Daoy (cell line): Measurements from ENCODE around the gene UPF2. TPM values are rescaled to one million over a fixed set of nuclear protein-coding genes. Genes with fewer than 3 reads are reported as not detected.

Experiments
- DNase-seq: peaks from one replicate; pipeline ENCODE4 v3.0.0-alpha.2; 2015; ENCODE audit warnings: low read depth
- total RNA-seq: library from RNA; depleted of rRNA; stranded (reverse); fragments of >200 nt; shearing (Covaris generic); gene quantifications from 2 replicates; pipeline ENCODE4 v1.2.3, GENCODE V29; 2014

The UPF2 gene
- total RNA-seq, 1 experiment from 2014 or later = 14.2 TPM

DNA sequence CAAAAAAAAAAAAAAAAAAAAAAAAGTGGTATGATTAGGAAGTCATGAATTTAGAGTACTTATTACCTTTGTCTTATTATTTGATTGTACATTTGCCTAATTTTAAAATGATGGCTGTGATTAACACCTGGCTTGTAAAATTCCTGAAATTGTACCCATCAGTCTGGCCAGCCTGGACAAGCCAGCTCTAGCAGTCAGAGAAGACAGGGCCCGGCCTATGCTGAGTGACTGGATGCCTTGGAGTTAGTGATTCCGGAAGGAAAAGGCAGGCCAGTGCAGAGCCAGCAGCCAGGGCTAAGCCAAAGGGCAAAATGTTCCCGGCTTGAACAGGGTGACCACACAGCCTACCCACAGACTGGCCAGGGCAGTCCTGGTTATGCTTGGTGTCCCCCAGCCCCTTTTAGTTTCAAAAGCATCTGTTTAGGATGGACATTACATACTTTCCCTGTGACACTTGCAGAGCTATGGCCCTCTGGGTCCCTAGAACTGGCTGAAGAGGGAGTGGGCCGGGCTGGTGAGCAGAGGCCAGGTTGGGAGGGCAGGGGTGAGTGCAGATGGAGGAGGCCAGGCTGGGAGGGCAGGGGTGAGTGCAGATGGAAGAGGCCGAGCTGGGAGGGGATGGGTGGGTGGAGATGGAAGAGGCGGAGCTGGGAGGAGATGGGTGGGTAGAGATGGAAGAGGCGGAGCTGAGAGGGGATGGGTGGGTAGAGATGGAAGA is 157.7 kb downstream of the UPF2 start:
- no peak for DNase-seq

DNA sequence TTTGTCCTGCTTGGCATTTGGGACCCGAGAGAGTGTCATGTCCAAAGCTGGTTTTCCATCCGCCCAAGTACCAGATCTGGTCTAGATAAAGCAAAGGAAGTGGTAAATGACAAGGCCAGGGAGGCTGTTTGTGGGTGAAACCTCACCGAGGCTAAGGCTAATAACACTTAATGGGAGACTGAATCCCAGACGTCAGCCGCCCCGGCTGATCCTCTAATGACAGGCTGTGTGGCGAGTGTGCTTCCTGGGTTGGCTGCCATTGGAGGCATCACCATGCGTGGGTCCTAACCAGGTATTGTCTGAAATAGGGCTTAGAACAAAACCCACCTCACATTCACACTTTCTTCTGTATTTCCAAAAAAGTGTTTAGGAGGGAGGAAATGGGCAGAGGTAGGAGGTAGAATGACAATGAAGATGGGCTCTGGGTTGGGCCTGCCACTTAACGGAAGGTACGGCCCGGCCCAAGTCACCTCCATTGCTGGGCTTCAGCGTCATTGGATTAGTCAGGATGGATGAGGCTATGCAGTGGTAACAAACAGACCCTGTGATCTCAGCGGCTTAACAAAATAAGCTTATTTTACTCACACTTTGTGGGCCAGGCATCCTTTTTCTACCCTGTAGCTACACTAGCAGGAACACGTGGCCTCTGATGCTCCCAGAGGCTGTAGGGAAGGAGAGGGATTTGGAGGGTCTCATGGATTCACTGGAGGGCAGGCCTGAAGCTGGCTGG is 159.8 kb downstream of the UPF2 start:
- peak; percentile 63 for DNase-seq

DNA sequence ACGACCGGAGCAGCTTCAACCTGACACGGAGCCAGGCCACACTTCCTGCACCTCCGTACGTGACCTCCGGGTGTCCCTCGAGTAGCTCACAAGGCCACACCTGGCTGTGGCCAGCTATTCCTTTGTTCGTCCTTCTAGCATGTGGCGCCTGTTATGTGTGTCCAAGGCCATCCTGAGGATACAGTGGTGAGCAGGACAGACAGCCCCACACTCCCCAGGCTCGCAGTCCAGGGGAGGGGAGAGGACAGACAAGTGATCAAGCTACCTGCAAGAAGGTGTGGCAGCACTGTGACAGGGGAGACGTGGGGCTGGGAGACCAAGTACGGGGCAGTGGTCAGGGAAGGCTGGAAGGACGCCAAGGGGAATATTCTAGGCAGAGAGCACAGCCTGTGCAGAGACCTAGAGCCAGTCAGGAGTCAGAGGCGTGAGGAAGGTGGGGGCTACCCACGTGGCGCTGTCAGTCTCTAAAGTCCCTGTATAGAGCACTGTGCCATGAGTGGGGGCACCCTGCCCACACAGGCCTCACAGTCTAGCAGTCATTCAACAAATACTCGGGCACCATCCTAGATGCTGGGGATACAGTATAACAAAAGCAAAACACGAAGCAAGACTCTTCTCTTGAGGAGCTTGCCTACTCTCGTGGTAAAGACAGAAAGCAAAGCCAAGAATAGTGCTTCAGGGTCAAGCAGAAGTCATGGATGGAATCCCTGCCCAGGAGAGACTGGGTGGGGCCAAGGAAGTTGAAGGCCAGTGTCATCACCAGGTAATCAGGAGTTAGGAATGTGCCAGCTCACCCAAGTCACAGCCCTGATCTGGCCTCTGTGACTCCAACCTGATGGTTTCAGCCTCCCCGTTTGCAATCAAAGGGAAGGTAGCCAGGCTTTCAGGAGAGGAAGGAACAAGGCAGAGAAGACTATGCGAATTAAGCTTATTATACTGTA is 160.9 kb downstream of the UPF2 start:
- DNase-seq = peak; percentile 71

DNA sequence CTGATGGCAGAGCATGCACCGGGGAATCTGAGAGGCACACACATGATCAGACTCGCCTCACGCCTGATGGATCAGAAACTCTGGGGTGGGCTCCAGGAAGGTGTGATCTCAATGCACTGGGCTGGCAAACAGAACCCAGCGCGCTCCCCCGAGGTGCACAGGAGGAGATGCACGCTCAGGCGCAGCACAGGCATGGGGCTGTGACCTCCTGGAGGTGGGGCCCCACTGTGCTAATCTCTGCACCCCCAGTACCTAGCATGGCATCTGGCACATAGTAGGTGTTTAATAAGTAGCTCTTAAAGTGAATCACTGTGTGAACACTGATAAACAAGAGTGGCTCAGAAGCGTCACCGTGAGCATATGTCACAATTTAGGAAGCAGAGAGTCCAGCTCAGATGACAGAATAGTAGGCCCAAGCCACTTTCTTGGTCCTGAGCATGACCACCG is 161.6 kb downstream of the UPF2 start:
- no peak for DNase-seq

DNA sequence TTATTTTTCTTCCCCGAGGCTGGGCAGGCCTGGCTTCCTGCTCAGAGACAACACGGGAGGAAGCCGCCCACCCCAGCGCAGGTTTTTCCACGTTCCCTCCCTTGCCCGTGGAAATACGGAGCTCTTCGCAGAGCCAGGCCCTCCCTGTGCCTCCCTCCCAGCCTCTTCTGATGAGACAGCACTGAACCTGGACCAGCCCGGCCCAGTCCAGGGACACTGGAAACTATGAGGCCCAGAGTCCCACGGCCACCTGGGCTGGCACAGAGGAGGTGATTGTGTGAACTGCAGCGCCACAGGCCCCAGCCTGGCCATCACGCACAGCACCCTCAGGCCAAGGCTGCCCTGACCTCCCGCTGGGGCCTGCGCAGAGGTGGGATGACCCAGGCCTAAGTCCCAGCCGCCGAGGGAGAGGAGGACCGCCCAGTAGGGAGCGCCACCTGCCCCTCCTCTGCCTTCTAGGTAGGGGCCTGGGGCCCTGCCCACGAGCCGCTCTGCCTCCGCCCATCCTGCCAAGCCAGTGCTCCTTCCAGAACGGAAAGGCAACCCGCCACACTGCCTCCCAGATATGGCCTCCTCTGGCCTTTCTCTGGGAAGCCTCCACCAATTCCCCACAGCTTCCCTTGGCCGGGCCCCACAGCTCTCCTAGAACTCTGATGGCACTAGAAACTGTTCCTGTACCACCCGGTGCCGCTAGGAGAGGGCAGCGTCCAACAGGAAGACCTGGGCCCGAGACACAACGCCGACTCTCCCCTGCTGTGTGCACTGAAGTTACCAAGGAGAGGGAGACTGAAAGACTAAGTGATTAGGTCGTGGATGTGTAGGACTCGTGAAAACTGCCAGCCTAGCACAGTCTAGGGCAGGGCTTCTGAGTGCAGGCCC is 162.2 kb downstream of the UPF2 start:
- no peak for DNase-seq

DNA sequence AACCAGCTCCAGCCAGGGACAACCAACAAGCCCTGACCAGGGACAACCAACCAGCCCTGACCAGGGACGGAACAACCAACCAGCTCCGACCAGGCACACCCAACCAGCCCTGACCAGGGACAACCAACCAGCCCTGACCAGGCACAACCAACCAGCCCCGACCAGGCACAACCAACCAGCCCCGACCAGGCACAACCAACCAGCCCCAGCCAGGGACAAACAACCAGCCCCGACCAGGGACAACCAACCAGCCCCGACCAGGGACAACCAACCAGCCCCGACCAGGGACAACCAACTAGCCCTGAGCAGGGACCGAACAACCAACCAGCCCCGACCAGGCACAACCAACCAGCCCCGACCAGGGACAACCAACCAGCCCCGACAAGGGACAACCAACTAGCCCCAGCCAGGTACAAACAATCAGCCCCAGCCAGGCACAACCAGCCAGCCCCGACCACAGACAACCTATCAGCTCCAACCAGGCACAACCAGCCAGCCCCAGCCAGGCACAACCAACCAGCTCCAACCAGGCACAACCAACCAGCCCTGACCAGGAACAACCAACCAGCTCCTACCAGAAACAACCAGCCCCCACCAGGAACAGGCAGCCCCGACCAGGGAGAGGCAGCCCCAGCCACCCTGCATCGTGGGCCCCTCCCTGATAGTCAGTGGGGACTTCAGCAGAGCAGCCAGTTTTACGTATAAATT is 163.1 kb downstream of the UPF2 start:
- DNase-seq = no peak

DNA sequence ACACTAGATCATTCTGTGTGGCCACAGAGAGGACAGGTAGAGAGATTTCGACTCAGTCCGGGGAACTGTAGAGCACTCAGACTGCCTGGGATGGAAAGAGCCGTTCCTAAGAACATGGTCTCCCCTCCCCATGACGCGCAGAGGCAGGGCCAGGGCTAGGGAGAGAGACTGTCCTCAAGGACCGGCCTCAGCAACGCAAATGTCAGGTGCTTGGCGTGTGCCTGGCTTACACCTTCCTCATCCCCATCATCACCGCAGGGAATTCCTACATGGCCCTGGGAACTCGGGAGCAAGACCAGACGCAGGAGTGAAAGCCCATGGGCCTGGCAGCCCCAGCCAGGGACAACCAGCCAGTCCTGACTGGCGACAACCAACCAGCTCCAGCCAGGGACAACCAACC is 163.8 kb downstream of the UPF2 start:
- no peak for DNase-seq

DNA sequence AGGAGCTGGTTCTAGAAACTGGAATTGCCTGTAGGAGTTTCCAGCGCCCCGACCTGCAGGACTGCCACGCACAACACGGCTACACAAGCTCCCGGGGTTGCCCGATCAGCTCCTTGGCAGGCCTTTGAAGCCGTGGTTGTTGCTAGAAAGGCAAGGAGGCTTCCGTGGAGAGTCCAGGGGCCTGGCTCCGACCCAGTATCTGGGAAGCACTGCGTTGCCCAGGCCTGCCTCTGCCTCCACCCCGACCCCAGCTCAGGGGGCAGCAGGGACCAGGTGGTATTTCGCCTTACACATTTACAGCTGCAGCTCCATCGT is 165.1 kb downstream of the UPF2 start:
- no peak for DNase-seq

DNA sequence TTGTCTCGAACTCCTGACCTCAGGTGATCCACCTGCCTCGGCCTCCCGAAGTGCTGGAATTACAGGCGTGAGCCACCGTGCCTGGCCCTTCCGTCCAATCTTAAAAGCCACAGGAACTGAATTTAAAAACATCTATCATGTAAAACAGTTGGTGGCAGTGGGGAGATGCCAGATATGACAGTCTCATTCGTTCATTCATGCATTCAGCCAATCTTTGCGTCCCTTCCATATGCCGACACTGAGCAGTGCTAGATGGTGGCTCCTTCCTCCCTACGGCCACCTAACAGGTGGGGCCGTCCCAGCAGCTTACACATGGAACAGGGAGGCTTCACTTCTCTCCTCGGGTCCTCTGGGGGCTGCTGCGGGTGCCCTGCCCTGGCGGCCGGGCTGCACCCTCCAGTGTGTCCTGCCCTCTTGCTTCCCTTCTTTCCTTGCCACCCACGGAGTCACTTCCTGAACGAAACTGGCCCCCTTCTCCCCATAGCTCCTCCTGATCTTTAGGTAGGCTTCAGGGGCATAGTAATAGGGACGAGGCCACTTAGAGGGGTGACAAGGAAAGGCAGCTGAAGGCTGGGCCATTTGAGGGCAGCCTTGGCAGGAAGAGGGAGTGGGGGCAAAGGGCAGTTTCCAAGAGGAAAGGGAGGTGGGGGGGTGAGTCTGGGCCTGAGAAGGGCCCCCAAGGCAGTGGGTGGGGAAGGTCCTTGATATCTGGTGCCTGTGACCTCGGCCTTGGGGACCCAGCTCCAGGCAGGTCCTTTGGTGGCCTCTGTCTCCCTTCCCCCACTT is 165.6 kb downstream of the UPF2 start:
- no peak for DNase-seq

DNA sequence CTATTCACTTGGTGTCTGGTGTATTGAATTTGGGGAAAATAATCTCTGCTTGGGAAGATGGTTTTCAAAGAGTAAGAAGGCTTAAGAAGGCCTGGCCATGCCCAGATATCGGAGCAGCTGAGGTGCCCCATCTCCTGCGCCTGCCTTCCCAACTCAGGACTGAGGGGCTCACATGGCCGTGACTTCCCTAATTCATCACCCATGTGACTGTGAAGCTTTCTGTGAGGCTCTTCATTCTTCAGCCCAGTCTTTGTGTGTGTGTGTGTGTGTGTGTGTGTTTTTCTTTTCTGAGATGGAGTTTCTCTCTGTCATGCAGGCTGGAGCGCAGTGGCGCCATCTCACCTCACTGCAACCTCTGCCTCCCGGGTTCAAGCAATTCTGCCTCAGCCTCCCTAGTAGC is 166.3 kb downstream of the UPF2 start:
- no peak for DNase-seq

DNA sequence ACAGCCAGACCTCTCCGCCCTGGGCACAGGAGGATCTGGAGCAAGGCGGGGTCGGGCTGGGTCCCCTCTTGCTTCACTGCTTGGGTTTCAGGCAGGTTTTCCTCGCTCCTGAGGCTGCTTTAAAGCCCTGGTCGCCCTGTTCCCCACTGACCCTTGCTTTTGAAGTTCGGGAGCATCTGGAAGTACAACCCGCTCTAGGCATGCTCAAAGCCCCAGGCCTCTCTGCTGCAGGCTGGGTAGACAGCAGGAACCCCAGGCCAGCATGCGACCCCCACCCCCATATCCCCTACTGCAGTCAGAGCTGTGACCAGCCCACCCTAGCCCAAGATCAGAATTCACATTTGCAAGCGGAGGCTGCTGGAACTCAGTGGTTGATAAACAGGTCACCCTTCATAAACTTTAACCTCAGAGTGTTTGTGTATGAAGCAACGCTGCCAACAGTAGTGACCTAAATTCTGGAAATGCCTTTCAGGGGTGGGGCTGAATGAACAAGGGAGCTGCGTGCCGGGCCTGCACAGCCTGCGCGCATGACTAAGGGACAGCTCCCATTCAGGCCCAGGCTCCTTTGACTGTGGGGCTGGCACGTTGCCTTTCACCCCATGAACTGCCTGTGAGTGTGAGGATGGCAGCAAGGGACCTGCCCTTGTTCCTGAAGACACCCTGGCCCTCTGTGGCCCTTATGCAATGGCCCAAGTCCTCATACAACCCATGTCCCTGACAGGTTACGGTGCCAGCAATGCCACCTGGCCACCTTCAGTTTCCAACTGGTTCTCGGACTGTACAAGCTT is 166.9 kb downstream of the UPF2 start:
- DNase-seq = peak; percentile 93

DNA sequence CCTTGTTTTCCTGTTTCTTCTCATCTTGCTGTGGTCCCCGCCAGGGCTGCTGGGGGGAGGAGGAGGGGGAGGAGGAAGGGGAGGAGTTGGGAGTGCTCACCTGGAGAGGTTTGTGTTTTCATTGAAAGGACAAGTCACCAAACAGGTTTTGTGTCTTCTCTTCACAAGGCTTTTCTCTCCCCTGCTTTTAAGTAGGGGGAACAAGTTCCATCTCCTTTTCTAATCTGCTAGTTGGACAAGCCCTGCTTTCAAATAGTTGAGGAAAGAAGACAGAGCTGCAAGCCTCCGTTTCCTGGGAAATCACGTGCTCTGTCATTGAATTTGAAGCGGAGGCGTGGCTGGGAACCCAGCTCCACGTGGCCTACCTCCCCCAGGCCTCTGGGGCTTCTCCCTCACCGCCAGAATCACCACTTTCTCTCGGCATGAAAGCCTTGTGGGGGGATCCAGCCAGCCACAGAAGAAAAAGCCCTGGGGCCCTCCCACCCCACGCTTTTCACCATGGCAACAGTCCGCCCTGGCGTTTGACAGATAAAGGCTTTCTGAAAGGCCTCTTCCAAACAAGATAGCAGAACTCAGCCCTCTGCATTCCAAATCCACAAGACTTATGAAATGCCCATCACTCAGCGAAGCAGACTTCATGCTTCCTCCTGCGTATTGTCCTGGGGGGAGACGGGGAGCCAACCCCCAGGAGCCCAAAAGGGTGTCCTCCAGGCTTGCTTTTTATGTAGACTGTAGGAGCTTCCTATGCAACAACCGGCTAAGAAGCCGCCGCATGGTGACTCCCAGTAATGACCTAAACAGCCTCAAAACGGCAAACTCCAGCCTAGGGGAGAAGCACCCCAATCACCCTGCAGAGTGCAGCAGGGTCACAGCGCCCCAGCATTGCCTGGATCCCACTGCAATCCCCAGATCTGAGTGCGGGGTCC is 167.8 kb downstream of the UPF2 start:
- peak; percentile 48 for DNase-seq

DNA sequence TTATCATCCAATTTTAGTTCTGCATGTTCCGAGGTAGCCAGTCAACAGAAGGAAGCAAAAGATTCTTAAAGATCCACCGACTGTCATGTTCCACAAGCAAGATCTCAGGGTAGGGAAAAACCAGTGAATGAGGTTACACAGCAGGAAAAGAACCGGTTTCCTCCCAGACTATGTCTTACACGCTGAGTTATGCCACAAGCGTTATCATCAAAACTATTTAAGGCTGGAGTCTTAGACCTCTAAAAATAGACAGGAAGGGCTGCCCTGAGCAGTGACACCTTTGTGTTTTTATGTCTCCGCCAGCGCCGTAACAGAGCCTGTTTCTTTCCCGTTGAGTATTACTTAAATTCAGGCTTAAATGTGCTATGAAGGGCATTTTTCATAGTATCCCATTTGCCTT is 171.1 kb downstream of the UPF2 start:
- DNase-seq = no peak

DNA sequence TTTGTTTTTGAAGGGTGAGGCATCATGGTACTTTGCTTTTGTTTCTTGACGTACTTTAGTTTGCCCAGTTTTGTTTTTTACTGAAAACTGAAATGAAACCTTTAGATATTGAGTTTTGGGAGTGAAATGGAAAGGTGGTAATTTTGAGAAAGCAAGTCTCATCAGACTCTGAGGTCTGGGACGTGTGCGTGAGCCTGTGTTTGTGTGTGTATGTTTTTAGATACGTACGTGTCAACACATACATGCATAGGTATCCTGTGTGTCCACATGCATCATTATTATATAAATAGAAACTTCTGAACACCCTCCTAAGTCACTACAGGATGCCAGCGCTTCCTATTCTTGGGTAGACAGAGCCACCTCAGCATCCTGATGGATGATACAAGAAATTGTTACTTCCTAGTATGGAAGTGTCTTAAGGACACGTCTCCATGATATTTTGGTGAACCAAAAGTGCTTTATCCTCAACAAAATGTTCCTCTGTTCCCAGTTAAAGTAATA is 171.7 kb downstream of the UPF2 start:
- DNase-seq = no peak

DNA sequence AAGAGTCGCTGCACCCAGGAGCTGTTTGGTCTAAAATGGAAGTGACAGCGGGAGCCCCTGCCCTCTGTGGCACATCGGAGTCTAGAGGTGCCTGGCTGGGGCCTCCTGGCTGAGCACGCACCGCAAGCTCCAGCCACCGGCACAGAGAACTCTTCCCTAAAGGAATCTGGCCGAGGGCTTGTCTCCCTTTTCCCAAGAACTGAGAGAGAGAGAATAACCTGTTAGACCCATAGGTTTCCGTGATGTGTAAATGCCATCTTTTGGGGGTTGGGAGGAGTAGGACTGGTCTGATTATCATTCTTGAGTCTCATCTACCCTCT is 172.2 kb downstream of the UPF2 start:
- DNase-seq = no peak
